ENCODE data around the gene TIMP2. TPM values are rescaled to one million over a fixed set of nuclear protein-coding genes. Genes with fewer than 3 reads are reported as not detected.
"Not testable (repeated sequence)": the region's sequence is repeated elsewhere in the genome, so short reads cannot be mapped to it uniquely, and the experiment has no call there.

Gene TIMP2
- total and polyA plus RNA-seq, 4 donors: 8.9 to 37.6 (median 10.1) TPM

- DNase-seq (ENCODE audit: low spot score): no peak
- Histone ChIP-seq H3K9ac (ENCODE audit: low read depth in 1 of 2, low read length in 2 of 2) (no peak overlapping the region), H3K9me3 (ENCODE audit: control insufficient read depth in 4 of 4, low read length in 3 of 4) (no peaks in the 10 kb centered on the region), H3K4me1 (ENCODE audit: control insufficient read depth in 4 of 4, insufficient read depth in 4 of 4, low read length in 3 of 4) (peaks cover 0 to 6% (median 1%) of the 10 kb centered on the region in 4 donors), H3K27me3 (ENCODE audit: control insufficient read depth in 4 of 4, insufficient read depth in 4 of 4, low read length in 3 of 4) (no peaks in the 10 kb centered on the region), H3K27ac (ENCODE audit: low read depth in 1 of 2, low read length in 2 of 2) (no peak overlapping the region), H3K4me3 (ENCODE audit: low read depth in 1 of 3, low read length in 3 of 3) (no peak overlapping the region), H3K36me3 (ENCODE audit: control insufficient read depth in 4 of 4, insufficient read depth in 3 of 4, low read depth in 1 of 4, low read length in 3 of 4) (no peaks in the 10 kb centered on the region)
- WGBS: 93% methylated on average over 15 of the region's 15 CpGs
- TF ChIP-seq RAD21 (IDR thresholded peaks at IDR 0.05) (no peak), YY1 (IDR thresholded peaks at IDR 0.05) (no peak), ZBTB33 (IDR thresholded peaks at IDR 0.05) (no peak), RXRA (IDR thresholded peaks at IDR 0.05) (no peak), FOXA1 (IDR thresholded peaks at IDR 0.05) (no peak), REST (IDR thresholded peaks at IDR 0.05) (no peak), HNF4A (conservative IDR thresholded peaks at IDR 0.05) (no peak), FOXA2 (IDR thresholded peaks at IDR 0.05) (no peak), NR2F2 (IDR thresholded peaks at IDR 0.05) (no peak)
Observed at GRCh38 chr17:78878261-78878660, 46.9 kb downstream of the TIMP2 start.

- H3K9me3 ChIP-seq (ENCODE audit: control insufficient read depth in 4 of 4, low read length in 3 of 4); H3K4me1 ChIP-seq (ENCODE audit: control insufficient read depth in 4 of 4, insufficient read depth in 4 of 4, low read length in 3 of 4); H3K4me3 ChIP-seq (ENCODE audit: low read depth in 1 of 3, low read length in 3 of 3); H3K9ac ChIP-seq (ENCODE audit: low read depth in 1 of 2, low read length in 2 of 2); DNase-seq (ENCODE audit: low spot score); H3K27ac ChIP-seq (ENCODE audit: low read depth in 1 of 2, low read length in 2 of 2); H3K36me3 ChIP-seq (ENCODE audit: control insufficient read depth in 4 of 4, insufficient read depth in 3 of 4, low read depth in 1 of 4, low read length in 3 of 4); H3K27me3 ChIP-seq (ENCODE audit: control insufficient read depth in 4 of 4, insufficient read depth in 4 of 4, low read length in 3 of 4): not testable (repeated sequence)
- WGBS: 95% methylated on average over 8 of the region's 8 CpGs
Observed at GRCh38 chr17:78876954-78877517, 48.2 kb downstream of the TIMP2 start.

GRCh38 chr17:78876094-78876597, 49.0 kb downstream of the TIMP2 start:
- TF ChIP-seq NR2F2 (IDR thresholded peaks at IDR 0.05): no peak
- Histone ChIP-seq H3K9ac (ENCODE audit: low read depth in 1 of 2, low read length in 2 of 2) (no peak overlapping the region), H3K36me3 (ENCODE audit: control insufficient read depth in 4 of 4, insufficient read depth in 3 of 4, low read depth in 1 of 4, low read length in 3 of 4) (no peaks in the 10 kb centered on the region), H3K9me3 (ENCODE audit: control insufficient read depth in 4 of 4, low read length in 3 of 4) (no peaks in the 10 kb centered on the region), H3K27ac (ENCODE audit: low read depth in 1 of 2, low read length in 2 of 2) (no peak overlapping the region), H3K4me1 (ENCODE audit: control insufficient read depth in 4 of 4, insufficient read depth in 4 of 4, low read length in 3 of 4) (peaks cover 0 to 3% (median 0%) of the 10 kb centered on the region in 4 donors), H3K4me3 (ENCODE audit: low read depth in 1 of 3, low read length in 3 of 3) (no peak overlapping the region), H3K27me3 (ENCODE audit: control insufficient read depth in 4 of 4, insufficient read depth in 4 of 4, low read length in 3 of 4) (no peaks in the 10 kb centered on the region)
- WGBS: 67% methylated on average over 7 of the region's 7 CpGs
- DNase-seq (ENCODE audit: low spot score): no peak
